ENCODE results near the gene SLC39A11. TPM values are rescaled to one million over a fixed set of nuclear protein-coding genes. Genes with fewer than 3 reads are reported as not detected.

The SLC39A11 gene
- total RNA-seq, 1 experiment from 2014 or later, result 57.1 TPM

DNA sequence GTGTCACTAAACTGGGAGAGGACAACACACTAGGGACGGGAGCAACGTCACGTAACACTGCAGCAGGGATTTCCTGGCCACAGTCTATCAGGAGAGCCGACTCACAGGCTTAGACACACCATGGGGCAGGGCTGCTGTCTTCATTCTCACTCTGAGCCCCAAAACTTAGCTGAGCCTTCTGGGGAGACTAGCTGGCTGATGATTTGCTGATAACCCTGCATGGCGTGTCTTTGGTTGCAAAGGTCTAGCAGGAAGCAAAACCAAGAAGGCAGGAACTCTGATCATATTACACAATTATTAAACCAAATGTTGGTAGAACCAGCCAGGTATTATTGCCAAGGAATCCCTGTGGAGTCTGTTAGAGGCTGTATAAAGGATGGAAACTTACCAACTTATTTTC, 345.0 kb downstream of the SLC39A11 start:
- H3F3A ChIP-seq (ENCODE audit: insufficient read depth, low read depth), result no peaks in the 10 kb centered on the region
- no peak overlapping the region for H3K27ac ChIP-seq
- no peak overlapping the region for H3K4me3 ChIP-seq
- no peak overlapping the region for H3K4me2 ChIP-seq
- H3K79me2 ChIP-seq (ENCODE audit: low read depth), result no peaks in the 10 kb centered on the region
- H3K36me3 ChIP-seq (ENCODE audit: low read depth), result no peaks in the 10 kb centered on the region
- no TSS peak for BruUV-seq (replicated peaks)
- no peaks in the 10 kb centered on the region for H3K27me3 ChIP-seq (ENCODE audit: insufficient read depth, low read depth)
- CTCF ChIA-PET, result no interaction called here
- H3K9me3 ChIP-seq (ENCODE audit: insufficient read depth, low read depth), result no peaks in the 10 kb centered on the region
- POLR2A ChIA-PET (ENCODE audit: unreplicated experiment), result no interaction called here
- intact Hi-C loops (cut with micrococcal nuclease; ENCODE audit: unreplicated experiment), result no loop called here
- no peaks in the 10 kb centered on the region for H3K4me1 ChIP-seq (replicated peaks; ENCODE audit: insufficient read depth)
- H3K9me2 ChIP-seq (ENCODE audit: insufficient read depth), result no peaks in the 10 kb centered on the region
- no peak for DNase-seq
- TF ChIP-seq EZH2 (IDR thresholded peaks at IDR 0.05; ENCODE audit: low read depth), result no peak
- TF ChIP-seq CTCF (conservative IDR thresholded peaks at IDR 0.05), result no peak
- no peaks in the 10 kb centered on the region for H4K20me1 ChIP-seq (ENCODE audit: insufficient read depth)
- no peak overlapping the region for H2AFZ ChIP-seq

DNA sequence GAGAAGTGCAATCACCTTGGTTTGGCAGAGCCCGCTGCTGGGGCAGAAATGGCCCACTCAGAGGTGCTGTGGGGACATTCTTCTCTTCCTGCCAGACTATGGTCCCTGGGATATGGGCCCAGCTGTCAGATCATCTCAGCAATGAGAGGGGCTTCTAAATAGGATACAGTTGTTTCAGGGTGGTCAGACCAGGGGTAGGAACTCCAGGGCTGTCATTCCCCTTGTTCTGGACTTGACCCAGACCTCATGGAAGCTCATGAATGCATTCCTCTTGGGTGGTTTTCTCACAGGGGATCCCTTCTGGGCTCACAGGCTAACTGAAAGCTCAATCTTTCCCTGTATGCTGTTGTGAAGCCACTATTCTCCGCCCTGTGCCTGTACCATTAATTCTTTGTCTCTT, 347.2 kb downstream of the SLC39A11 start:
- Histone ChIP-seq H3K9me3 (ENCODE audit: insufficient read depth, low read depth) (no peaks in the 10 kb centered on the region), H3K4me1 (replicated peaks; ENCODE audit: insufficient read depth) (no peaks in the 10 kb centered on the region), H3F3A (ENCODE audit: insufficient read depth, low read depth) (no peaks in the 10 kb centered on the region), H3K27me3 (ENCODE audit: insufficient read depth, low read depth) (no peaks in the 10 kb centered on the region), H4K20me1 (ENCODE audit: insufficient read depth) (no peaks in the 10 kb centered on the region), H3K27ac (no peak overlapping the region), H3K36me3 (ENCODE audit: low read depth) (no peaks in the 10 kb centered on the region), H3K4me2 (no peak overlapping the region), H2AFZ (no peak overlapping the region), H3K4me3 (no peak overlapping the region), H3K9me2 (ENCODE audit: insufficient read depth) (no peaks in the 10 kb centered on the region), H3K79me2 (ENCODE audit: low read depth) (no peaks in the 10 kb centered on the region)
- no peak for DNase-seq
- POLR2A ChIA-PET (ENCODE audit: unreplicated experiment), result no interaction called here
- intact Hi-C loops (cut with micrococcal nuclease; ENCODE audit: unreplicated experiment), result no loop called here
- BruUV-seq (replicated peaks), result no TSS peak
- CTCF ChIA-PET, result no interaction called here
- TF ChIP-seq CTCF (conservative IDR thresholded peaks at IDR 0.05) (no peak), EZH2 (IDR thresholded peaks at IDR 0.05; ENCODE audit: low read depth) (no peak)

GRCh38 chr17:72743037-72743467, 349.4 kb downstream of the SLC39A11 start:
- Histone ChIP-seq H4K20me1 (ENCODE audit: insufficient read depth) (no peaks in the 10 kb centered on the region), H3K9me2 (ENCODE audit: insufficient read depth) (no peaks in the 10 kb centered on the region), H3K4me2 (no peak overlapping the region), H3F3A (ENCODE audit: insufficient read depth, low read depth) (no peaks in the 10 kb centered on the region), H3K4me1 (replicated peaks; ENCODE audit: insufficient read depth) (no peaks in the 10 kb centered on the region), H3K9me3 (ENCODE audit: insufficient read depth, low read depth) (no peaks in the 10 kb centered on the region), H3K4me3 (no peak overlapping the region), H3K36me3 (ENCODE audit: low read depth) (no peaks in the 10 kb centered on the region), H3K27me3 (ENCODE audit: insufficient read depth, low read depth) (no peaks in the 10 kb centered on the region), H3K27ac (no peak overlapping the region), H3K79me2 (ENCODE audit: low read depth) (no peaks in the 10 kb centered on the region), H2AFZ (no peak overlapping the region)
- TF ChIP-seq CTCF (conservative IDR thresholded peaks at IDR 0.05), result no peak
- TF ChIP-seq EZH2 (IDR thresholded peaks at IDR 0.05; ENCODE audit: low read depth), result no peak
- no TSS peak for BruUV-seq (replicated peaks)
- CTCF ChIA-PET, result no interaction called here
- POLR2A ChIA-PET (ENCODE audit: unreplicated experiment), result no interaction called here
- no peak for DNase-seq
- intact Hi-C loops (cut with micrococcal nuclease; ENCODE audit: unreplicated experiment), result no loop called here

All from PC-9 (cell line).